GM20431 (cell line): ENCODE measurements around the gene CHRNA4.
"Not testable (repeated sequence)": the region's sequence is repeated elsewhere in the genome, so short reads cannot be mapped to it uniquely, and the experiment has no call there.

Source experiments
- in situ Hi-C: fragments of 300-500 bp; cut with MseI, MboI; formaldehyde crosslinking; loops from one replicate; pipeline ENCODE4 v1.15.0; 2020; ENCODE audit warnings: low sequenced_read_pairs; ENCODE audit not compliant: unreplicated experiment

Gene CHRNA4

DNA sequence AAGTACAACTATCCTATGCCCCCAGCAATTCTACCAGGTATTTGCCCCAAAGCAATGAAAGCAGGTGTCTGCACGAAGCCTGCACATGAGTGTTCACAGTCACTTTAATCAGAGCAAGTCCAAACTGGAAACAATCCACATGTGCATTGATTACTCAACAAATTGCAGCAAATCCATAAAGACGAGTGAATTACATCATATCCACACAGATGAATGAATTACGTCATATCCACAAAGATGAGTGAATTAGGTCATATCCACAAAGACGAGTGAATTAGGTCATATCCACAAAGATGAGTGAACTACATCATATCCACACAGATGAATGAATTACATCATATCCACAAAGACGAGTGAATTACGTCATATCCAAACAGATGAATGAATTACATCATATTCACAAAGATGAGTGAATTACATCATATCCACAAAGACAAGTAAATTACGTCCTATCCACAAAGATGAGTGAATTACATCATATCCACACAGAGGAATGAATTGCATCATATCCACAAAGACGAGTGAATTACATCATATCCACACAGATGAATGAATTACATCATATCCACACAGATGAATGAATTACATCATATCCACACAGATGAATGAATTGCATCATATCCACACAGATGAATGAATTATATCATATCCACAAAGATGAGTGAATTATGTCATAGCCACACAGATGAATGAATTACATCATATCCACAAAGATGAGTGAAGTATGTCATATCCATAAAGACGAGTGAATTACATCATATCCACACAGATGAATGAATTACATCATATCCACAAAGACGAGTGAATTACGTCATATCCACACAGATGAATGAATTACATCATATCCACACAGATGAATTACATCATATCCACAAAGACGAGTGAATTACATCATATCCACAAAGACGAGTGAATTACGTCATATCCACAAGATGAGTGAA lies 21.7 kb downstream of the CHRNA4 start:
- in situ Hi-C loops = not testable (repeated sequence)

DNA sequence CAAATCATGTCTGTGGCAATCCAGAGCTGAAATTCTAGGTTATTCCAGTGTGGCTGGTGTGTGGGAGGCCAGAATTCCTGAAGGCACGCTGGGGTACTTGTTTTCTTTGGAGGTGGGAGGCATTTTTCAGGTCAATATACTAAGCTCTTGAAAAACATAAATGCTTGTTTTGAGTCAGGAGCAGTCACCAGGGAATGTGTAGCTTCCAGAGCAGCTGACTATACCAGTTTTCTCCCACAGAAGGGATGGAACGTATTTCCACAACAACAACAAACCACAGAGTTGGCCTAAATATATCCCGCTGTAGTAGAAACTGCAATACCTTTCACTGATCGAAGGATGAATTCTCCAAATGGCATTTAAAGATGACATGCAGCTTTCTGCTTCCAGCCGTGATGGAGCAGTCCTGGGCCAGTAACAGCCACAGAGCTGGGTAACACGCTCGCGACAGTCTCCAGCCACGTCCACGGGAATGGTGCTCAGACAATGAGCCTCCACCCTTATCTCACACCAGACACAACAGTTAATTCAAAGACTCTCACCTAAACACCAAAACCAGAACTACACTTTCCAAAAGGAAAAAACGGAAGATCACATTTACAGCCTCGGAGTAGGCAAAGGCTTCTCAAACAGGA lies 23.2 kb downstream of the CHRNA4 start:
- in situ Hi-C loops = no loop called here

- in situ Hi-C loops = no loop called here
These were observed 24.9 kb downstream of the CHRNA4 start for GRCh38 chr20:63336232-63336752.

- in situ Hi-C loops = no loop called here
These were observed 25.4 kb downstream of the CHRNA4 start for GRCh38 chr20:63335711-63336110.

DNA sequence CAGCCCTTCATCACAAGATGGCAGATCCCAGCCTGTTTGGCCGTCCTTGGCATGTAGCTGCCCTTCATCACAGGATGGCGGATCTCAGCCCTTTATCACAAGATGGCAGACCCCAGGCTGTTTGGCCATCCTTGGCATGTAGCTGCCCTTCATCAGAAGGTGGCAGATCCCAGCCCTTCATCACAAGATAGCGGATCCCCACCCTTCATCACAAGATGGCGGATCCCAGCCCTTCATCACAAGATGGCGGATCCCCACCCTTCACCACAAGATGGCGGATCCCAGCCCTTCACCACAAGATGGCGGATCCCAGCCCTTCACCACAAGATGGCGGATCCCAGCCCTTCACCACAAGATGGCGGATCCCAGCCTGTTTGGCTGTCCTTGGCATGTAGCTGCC lies 26.1 kb downstream of the CHRNA4 start:
- in situ Hi-C loops = not testable (repeated sequence)

DNA sequence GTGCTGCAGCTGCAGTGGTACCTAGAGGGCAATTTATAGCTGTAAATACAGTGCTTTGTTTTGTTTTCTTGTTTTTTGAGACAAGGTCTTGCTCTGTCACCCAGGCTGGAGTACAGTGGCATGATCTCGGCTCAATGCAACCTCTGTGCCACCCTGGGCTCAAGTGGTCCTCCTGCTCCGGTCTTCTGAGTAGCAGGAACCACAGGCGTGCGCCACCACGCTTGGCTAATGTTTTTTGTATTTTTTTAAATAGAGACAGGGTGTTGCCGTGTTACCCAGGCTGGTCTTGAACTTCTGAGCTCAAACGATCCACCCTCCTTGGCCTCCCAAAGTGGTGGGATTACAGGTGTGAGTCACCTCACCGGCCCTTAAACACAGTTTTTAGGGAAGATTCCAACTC lies 26.8 kb downstream of the CHRNA4 start:
- in situ Hi-C loops = no loop called here

- in situ Hi-C loops = no loop called here
These were observed 27.8 kb downstream of the CHRNA4 start for GRCh38 chr20:63333241-63333836.

GRCh38 chr20:63332488-63333240 lies 28.5 kb downstream of the CHRNA4 start:
- in situ Hi-C loops = no loop called here

DNA sequence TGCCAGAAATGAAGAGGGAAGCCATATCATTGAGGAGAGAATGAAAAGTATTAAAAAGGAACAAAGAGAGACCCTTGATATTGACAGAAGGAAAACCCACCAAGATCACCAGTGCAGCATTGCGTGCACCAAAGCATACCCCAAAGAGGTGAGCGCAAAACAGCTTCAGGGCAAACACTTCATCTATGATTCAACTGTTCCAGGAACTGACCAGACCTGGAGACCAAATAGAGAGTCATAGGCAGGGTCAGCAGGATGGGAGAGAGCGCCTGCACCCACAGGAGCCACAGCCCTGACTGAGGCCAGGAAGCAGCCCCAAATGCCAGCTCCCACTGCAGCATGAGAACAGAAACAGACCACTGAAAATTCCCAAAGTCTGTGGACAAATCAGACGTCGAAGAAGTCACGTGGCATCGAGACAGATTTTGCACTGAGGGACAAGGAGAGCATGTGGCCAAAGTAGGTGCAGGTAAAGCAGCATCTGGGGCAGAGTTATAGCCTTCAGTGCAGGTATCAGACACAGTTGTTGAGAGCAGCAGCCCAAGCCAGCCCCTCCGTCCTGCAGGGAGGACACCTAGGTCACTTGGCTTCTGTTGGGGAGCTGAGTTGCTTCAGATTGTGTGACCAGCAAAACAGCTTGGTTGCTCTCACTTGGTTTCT lies 29.3 kb downstream of the CHRNA4 start:
- in situ Hi-C loops = no loop called here

GRCh38 chr20:63330940-63331339 lies 30.2 kb downstream of the CHRNA4 start:
- in situ Hi-C loops = no loop called here

DNA sequence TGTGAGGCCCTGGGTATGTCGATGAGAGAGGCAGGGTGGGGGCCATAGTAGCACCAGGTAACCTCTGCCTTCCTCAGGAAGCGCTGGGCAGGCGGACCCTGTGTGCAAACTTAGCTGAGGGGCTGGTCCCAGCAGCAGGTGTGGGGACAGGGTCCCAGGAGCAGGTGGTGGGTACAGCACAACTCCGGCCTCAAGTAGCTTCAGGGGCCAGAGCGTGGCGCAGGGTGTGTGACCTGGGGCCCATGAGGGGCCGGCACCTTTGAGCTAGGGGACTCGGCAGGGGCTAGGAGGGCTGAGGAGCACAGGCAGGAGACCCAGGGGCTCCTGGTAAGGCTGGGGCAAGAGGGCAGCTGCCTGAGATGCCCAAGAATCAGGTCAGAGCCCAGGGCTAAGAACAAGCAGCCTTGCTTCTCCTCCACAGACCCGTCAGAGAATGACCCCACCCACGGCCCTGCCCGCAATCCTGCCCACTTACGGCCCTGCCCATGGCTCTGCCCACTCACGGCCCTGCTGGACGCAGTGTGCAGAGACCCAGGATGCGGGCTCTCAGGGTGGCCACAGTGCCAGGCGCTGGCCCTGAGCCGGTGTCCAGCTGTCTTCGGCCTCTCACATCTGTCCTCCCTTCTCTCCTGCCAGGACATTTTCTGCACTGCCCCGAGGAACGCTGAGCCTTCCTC lies 30.9 kb downstream of the CHRNA4 start:
- in situ Hi-C loops = no loop called here

- in situ Hi-C loops = no loop called here
These were observed 31.6 kb downstream of the CHRNA4 start for GRCh38 chr20:63329331-63330083.

- in situ Hi-C loops = no loop called here
These were observed 32.4 kb downstream of the CHRNA4 start for GRCh38 chr20:63328718-63329275.

GRCh38 chr20:63328026-63328700 lies 33.0 kb downstream of the CHRNA4 start:
- in situ Hi-C loops = no loop called here

DNA sequence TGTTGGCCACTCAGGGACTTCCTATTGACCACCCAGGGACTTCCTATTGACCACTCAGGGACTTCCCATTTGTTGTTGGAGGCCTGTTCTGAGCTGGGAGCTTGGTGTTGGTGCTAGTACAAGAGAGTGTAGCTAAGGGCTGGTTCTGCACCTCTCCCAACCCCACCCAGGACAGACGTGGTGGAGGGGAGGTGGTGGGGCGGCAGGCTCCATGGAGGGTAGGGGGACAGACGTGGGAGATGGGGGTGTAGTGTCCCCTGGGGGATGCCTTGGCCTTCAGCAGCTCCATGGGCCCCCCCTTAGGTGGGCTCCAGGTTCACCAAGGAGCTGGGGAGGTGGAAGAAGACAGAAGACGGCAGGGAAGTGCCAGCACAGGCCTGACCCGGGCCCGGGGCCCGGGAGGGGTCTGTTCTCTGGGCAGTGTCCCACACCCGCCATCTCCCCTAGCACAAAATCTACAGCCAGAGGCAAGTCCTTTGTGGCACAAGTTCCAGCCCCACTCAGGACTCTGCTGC lies 33.9 kb downstream of the CHRNA4 start:
- in situ Hi-C loops = no loop called here

GRCh38 chr20:63326314-63327230 lies 34.6 kb downstream of the CHRNA4 start:
- in situ Hi-C loops = no loop called here
